GM23338 (cell line): ENCODE data around the gene SIGLEC9. TPM values are rescaled to one million over a fixed set of nuclear protein-coding genes. Genes with fewer than 3 reads are reported as not detected.

Source experiments
- ATAC-seq: fragments of 200-7000 bp; cut with Tn5 transposase; 3 replicates; pipeline ENCODE4 v1.9.1; 2020
- DNase-seq: peaks from one replicate; pipeline ENCODE4 v3.0.0-alpha.2; 2015; ENCODE audit warnings: low spot score
- H2AFZ ChIP-seq: fragments of 200-600 bp; sonication (generic); 2 replicates; pipeline ENCODE4 v1.8.0; 2016; ENCODE audit warnings: antibody characterized with exemption, mild to moderate bottlenecking, moderate library complexity
- H3F3A ChIP-seq: fragments of 200-600 bp; sonication (generic); replicated peaks from 2 replicates; pipeline ENCODE4 v1.8.0; 2017; ENCODE audit warnings: antibody characterized with exemption, mixed run types, low read depth
- H3K27ac ChIP-seq: fragments of 200-600 bp; sonication (generic); 2 replicates; pipeline ENCODE4 v1.6.1; 2016; ENCODE audit warnings: low read depth
- H3K27me3 ChIP-seq: fragments of 200-600 bp; sonication (generic); 2 replicates; pipeline ENCODE4 v1.8.0; 2016; ENCODE audit warnings: mild to moderate bottlenecking, mixed run types, moderate library complexity; ENCODE audit not compliant: insufficient read depth
- H3K36me3 ChIP-seq: fragments of 200-600 bp; sonication (generic); 2 replicates; pipeline ENCODE4 v1.8.0; 2016; ENCODE audit warnings: mild to moderate bottlenecking; ENCODE audit not compliant: insufficient read depth
- H3K4me1 ChIP-seq: fragments of 200-600 bp; sonication (generic); 2 replicates; pipeline ENCODE4 v1.8.0; 2016; ENCODE audit warnings: mild to moderate bottlenecking, moderate library complexity; ENCODE audit not compliant: insufficient read depth
- H3K4me2 ChIP-seq: fragments of 200-600 bp; sonication (generic); 2 replicates; pipeline ENCODE4 v1.7.1; 2017; ENCODE audit warnings: mixed run types
- H3K4me3 ChIP-seq: fragments of 200-600 bp; sonication (generic); 2 replicates; pipeline ENCODE4 v1.6.1; 2016; ENCODE audit warnings: mixed run types
- H3K79me2 ChIP-seq: fragments of 200-600 bp; sonication (generic); replicated peaks from 2 replicates; pipeline ENCODE4 v1.8.0; 2017; ENCODE audit warnings: mild to moderate bottlenecking; ENCODE audit not compliant: insufficient read depth
- H3K9me2 ChIP-seq: fragments of 200-600 bp; sonication (generic); 2 replicates; pipeline ENCODE4 v1.8.0; 2017; ENCODE audit not compliant: insufficient read depth
- H4K20me1 ChIP-seq: fragments of 200-600 bp; sonication (generic); replicated peaks from 2 replicates; pipeline ENCODE4 v1.8.0; 2017; ENCODE audit warnings: mild to moderate bottlenecking; ENCODE audit not compliant: insufficient read depth
- H3K27ac Mint-ChIP-seq: 2 replicates; pipeline ENCODE4 v1.8.0; 2020; ENCODE audit warnings: inconsistent platforms, mild to moderate bottlenecking, moderate library complexity, mixed read lengths
- H3K27me3 Mint-ChIP-seq: 3 replicates; pipeline ENCODE4 v1.8.0; 2022; ENCODE audit warnings: low read depth, mild to moderate bottlenecking, moderate library complexity, mixed read lengths, inconsistent platforms; ENCODE audit not compliant: insufficient read depth, poor library complexity
- H3K36me3 Mint-ChIP-seq: 3 replicates; pipeline ENCODE4 v1.8.0; 2021; ENCODE audit warnings: low read depth, mild to moderate bottlenecking, inconsistent platforms, moderate library complexity, mixed read lengths
- H3K4me1 Mint-ChIP-seq: 3 replicates; pipeline ENCODE4 v1.8.0; 2020; ENCODE audit warnings: mild to moderate bottlenecking, inconsistent platforms, mixed read lengths
- H3K4me3 Mint-ChIP-seq: 3 replicates; pipeline ENCODE4 v1.8.0; 2021; ENCODE audit warnings: moderate library complexity, mild to moderate bottlenecking, inconsistent platforms, mixed read lengths
- H3K9me3 Mint-ChIP-seq: 3 replicates; pipeline ENCODE4 v1.8.0; 2020; ENCODE audit warnings: moderate library complexity, mild to moderate bottlenecking, inconsistent platforms, mixed read lengths
- CREB1 ChIP-seq: fragments of 250-450 bp; sonication (Bioruptor Pico); IDR thresholded peaks from 2 replicates; pipeline ENCODE4 v1.5.0; 2020; ENCODE audit warnings: low read depth, mild to moderate bottlenecking, moderate library complexity
- CTCF ChIP-seq, 2 experiments: fragments of 200-600 bp in 1 of 2; sonication (generic) in 1 of 2; conservative IDR thresholded peaks; 2 replicates each; pipeline versions ENCODE4 v1.5.1 to v1.6.1; 2016 to 2017; ENCODE audit warnings: antibody characterized with exemption in 2 of 2, low read depth in 2 of 2, mild to moderate bottlenecking in 2 of 2, moderate library complexity in 1 of 2
- EZH2 ChIP-seq: fragments of 200-600 bp; sonication (generic); IDR thresholded peaks from one replicate; pipeline ENCODE4 v1.8.0; 2017; ENCODE audit warnings: antibody characterized with exemption, mild to moderate bottlenecking, low read depth; ENCODE audit not compliant: unreplicated experiment
- EZH2phosphoT487 ChIP-seq: fragments of 200-600 bp; sonication (generic); IDR thresholded peaks from one replicate; pipeline ENCODE4 v1.8.1; 2018; ENCODE audit warnings: antibody characterized with exemption; ENCODE audit not compliant: unreplicated experiment
- JUNB ChIP-seq: IDR thresholded peaks from one replicate; pipeline ENCODE4 v1.6.1; 2016; ENCODE audit warnings: antibody characterized with exemption; ENCODE audit not compliant: unreplicated experiment
- NANOG ChIP-seq: IDR thresholded peaks from 2 replicates; pipeline ENCODE4 v1.6.1; 2016; ENCODE audit warnings: antibody characterized with exemption, borderline replicate concordance
- POLR2AphosphoS5 ChIP-seq: IDR thresholded peaks from 2 replicates; pipeline ENCODE4 v1.6.1; 2016; ENCODE audit warnings: antibody characterized with exemption, low read depth
- STAT1 ChIP-seq: IDR thresholded peaks from one replicate; pipeline ENCODE4 v1.6.1; 2016; ENCODE audit warnings: antibody characterized with exemption; ENCODE audit not compliant: unreplicated experiment
- ZNF114 ChIP-seq: fragments of 250-450 bp; sonication (Bioruptor Pico); IDR thresholded peaks from 2 replicates; pipeline ENCODE4 v1.5.0; 2020; ENCODE audit warnings: mild to moderate bottlenecking, moderate library complexity
- ZNF331 ChIP-seq: fragments of 250-450 bp; sonication (Bioruptor Pico); IDR thresholded peaks from 2 replicates; pipeline ENCODE4 v1.5.0; 2020; ENCODE audit warnings: low read depth, mild to moderate bottlenecking, moderate library complexity
- ZNF462 ChIP-seq: fragments of 250-450 bp; sonication (Bioruptor Pico); IDR thresholded peaks from 2 replicates; pipeline ENCODE4 v1.5.0; 2020; ENCODE audit warnings: mild to moderate bottlenecking, moderate library complexity
- polyA plus RNA-seq: library from polyadenylated mRNA; unstranded; fragments of >200 nt; fragmentation: Nextera tagmentation; extraction: Ambion mirVana; gene quantifications from 2 replicates; pipeline ENCODE4 v1.2.1, GENCODE V29; 2016
- total RNA-seq: library from RNA; depleted of rRNA; stranded (reverse); fragments of >200 nt; shearing (Covaris generic); gene quantifications from 2 replicates; pipeline ENCODE4 v1.2.3, GENCODE V29; 2014
- TF ChIP-seq, protein P1 (sequence below): IDR thresholded peaks from 2 replicates; pipeline ENCODE4 v1.6.1; 2016; ENCODE audit warnings: antibody characterized with exemption
- TF ChIP-seq, protein P2 (sequence below): IDR thresholded peaks from one replicate; pipeline ENCODE4 v1.6.1; 2018; ENCODE audit warnings: antibody characterized with exemption; ENCODE audit not compliant: unreplicated experiment

The SIGLEC9 gene
- total and polyA plus RNA-seq, 2 experiments from 2014 or later: not detected

DNA sequence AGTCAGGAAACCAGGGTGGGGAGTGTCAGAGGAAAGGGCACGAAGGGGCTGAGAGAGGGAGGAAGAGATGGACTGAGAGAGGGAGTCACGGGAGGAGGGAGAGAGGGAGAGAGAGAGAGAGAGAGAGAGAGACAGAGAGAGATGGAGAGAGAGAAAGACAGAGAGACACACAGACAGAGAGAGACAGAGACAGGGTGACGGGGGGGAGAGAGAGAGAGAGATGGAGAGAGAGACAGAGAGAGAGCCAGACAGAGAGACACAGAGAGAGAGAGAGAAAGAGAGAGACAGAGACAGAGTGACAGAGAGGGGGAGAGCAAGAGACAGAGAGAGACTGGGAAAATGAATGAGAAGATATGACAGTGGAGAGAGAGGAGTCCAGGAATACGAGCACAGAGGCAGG, 41.5 kb upstream of the SIGLEC9 start:
- Histone ChIP-seq H3K4me3 (no peak overlapping the region), H4K20me1 (no peaks in the 10 kb centered on the region)
- no peak overlapping the region; the same call in 2 of the 3 replicates for H3K4me3 Mint-ChIP-seq

More for the DNA sequence above, 41.5 kb upstream of the SIGLEC9 start:
- ATAC-seq (no peak), DNase-seq (no peak)
- H3K27me3 ChIP-seq: no peaks in the 10 kb centered on the region
- H3F3A ChIP-seq: no peaks in the 10 kb centered on the region
- H3K4me1 Mint-ChIP-seq: peaks cover 25% of the 10 kb centered on the region
- H3K27ac ChIP-seq: no peak overlapping the region
- no peaks in the 10 kb centered on the region for H3K79me2 ChIP-seq
- H2AFZ ChIP-seq: no peak overlapping the region
- H3K36me3 Mint-ChIP-seq: no peaks in the 10 kb centered on the region; the same call in 2 of the 3 replicates
- peaks cover 27% of the 10 kb centered on the region for H3K27me3 Mint-ChIP-seq
- H3K9me3 Mint-ChIP-seq: no peaks in the 10 kb centered on the region
- no peaks in the 10 kb centered on the region for H3K9me2 ChIP-seq
- H3K4me1 ChIP-seq: no peaks in the 10 kb centered on the region
- H3K4me2 ChIP-seq: no peak overlapping the region
- TF ChIP-seq NANOG (no peak), ZNF462 (no peak), POLR2AphosphoS5 (no peak), EZH2 (no peak), STAT1 (no peak), EZH2phosphoT487 (no peak), JUNB (no peak), ZNF114 (CRISPR knock-in tag) (no peak), CTCF (conservative IDR thresholded peaks at IDR 0.05; ENCODE audit: low read depth in 2 of 2) (no peak), ZNF331 (CRISPR knock-in tag) (no peak), CREB1 (CRISPR knock-in tag) (no peak)
- TF ChIP-seq, protein P1, sequence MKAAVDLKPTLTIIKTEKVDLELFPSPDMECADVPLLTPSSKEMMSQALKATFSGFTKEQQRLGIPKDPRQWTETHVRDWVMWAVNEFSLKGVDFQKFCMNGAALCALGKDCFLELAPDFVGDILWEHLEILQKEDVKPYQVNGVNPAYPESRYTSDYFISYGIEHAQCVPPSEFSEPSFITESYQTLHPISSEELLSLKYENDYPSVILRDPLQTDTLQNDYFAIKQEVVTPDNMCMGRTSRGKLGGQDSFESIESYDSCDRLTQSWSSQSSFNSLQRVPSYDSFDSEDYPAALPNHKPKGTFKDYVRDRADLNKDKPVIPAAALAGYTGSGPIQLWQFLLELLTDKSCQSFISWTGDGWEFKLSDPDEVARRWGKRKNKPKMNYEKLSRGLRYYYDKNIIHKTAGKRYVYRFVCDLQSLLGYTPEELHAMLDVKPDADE: no peak
- TF ChIP-seq, protein P2, sequence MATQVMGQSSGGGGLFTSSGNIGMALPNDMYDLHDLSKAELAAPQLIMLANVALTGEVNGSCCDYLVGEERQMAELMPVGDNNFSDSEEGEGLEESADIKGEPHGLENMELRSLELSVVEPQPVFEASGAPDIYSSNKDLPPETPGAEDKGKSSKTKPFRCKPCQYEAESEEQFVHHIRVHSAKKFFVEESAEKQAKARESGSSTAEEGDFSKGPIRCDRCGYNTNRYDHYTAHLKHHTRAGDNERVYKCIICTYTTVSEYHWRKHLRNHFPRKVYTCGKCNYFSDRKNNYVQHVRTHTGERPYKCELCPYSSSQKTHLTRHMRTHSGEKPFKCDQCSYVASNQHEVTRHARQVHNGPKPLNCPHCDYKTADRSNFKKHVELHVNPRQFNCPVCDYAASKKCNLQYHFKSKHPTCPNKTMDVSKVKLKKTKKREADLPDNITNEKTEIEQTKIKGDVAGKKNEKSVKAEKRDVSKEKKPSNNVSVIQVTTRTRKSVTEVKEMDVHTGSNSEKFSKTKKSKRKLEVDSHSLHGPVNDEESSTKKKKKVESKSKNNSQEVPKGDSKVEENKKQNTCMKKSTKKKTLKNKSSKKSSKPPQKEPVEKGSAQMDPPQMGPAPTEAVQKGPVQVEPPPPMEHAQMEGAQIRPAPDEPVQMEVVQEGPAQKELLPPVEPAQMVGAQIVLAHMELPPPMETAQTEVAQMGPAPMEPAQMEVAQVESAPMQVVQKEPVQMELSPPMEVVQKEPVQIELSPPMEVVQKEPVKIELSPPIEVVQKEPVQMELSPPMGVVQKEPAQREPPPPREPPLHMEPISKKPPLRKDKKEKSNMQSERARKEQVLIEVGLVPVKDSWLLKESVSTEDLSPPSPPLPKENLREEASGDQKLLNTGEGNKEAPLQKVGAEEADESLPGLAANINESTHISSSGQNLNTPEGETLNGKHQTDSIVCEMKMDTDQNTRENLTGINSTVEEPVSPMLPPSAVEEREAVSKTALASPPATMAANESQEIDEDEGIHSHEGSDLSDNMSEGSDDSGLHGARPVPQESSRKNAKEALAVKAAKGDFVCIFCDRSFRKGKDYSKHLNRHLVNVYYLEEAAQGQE: no peak
- H3K27ac Mint-ChIP-seq: no peak overlapping the region
- H3K36me3 ChIP-seq: no peaks in the 10 kb centered on the region
